Right lobe of liver (tissue), 4 donors: ENCODE measurements around the gene RARB.

Experiments
- POLR2A ChIP-seq: fragments of 450-650 bp; IDR thresholded peaks from one replicate; pipeline ENCODE4 v1.6.1; 2017; ENCODE audit warnings: antibody characterized with exemption, mild to moderate bottlenecking
- TF ChIP-seq, protein P1 (sequence below), 4 donors: fragments of 200-600 bp in 3 of 4; fragments of 450-650 bp in 1 of 4; IDR thresholded peaks; one replicate each; pipeline versions ENCODE4 v1.5.1 to v1.8.0; 2016 to 2022; ENCODE audit warnings: antibody characterized with exemption in 4 of 4, mild to moderate bottlenecking in 2 of 4
- donor health status: DM: no; HTN: no; CAD: no.
- donor health status: DM: no; HTN: no; CAD: no.
- donor health status: DM: no; HTN: yes; CAD: no.

- TF ChIP-seq POLR2A: no peak
- TF ChIP-seq, protein P1, sequence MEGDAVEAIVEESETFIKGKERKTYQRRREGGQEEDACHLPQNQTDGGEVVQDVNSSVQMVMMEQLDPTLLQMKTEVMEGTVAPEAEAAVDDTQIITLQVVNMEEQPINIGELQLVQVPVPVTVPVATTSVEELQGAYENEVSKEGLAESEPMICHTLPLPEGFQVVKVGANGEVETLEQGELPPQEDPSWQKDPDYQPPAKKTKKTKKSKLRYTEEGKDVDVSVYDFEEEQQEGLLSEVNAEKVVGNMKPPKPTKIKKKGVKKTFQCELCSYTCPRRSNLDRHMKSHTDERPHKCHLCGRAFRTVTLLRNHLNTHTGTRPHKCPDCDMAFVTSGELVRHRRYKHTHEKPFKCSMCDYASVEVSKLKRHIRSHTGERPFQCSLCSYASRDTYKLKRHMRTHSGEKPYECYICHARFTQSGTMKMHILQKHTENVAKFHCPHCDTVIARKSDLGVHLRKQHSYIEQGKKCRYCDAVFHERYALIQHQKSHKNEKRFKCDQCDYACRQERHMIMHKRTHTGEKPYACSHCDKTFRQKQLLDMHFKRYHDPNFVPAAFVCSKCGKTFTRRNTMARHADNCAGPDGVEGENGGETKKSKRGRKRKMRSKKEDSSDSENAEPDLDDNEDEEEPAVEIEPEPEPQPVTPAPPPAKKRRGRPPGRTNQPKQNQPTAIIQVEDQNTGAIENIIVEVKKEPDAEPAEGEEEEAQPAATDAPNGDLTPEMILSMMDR (IDR thresholded peaks at IDR 0.05): no peak
Observed at GRCh38 chr3:25566358-25566920, 138.4 kb downstream of the RARB start.
